Fibroblast of villous mesenchyme (primary cell): Measurements from ENCODE around the gene NAA25. TPM values are rescaled to one million over a fixed set of nuclear protein-coding genes. Genes with fewer than 3 reads are reported as not detected.
A peak's percentile ranks its signal among the peaks of the same experiment; 100 is the strongest.

ENCODE experiments used
- DNase-seq: peaks from one replicate; pipeline ENCODE4 v3.0.0-alpha.2; 2010; ENCODE audit warnings: low read depth
- H3K4me3 ChIP-seq: 2 replicates; pipeline ENCODE4 v1.5.1; 2011; ENCODE audit warnings: low read depth, mild to moderate bottlenecking, low read length
- CTCF ChIP-seq: IDR thresholded peaks from 2 replicates; pipeline ENCODE4 v1.5.1; 2012; ENCODE audit warnings: low read depth, mild to moderate bottlenecking, low read length; ENCODE audit not compliant: insufficient read depth
- total RNA-seq: library from RNA; depleted of rRNA; stranded (reverse); fragments of >200 nt; gene quantifications from 2 replicates; pipeline ENCODE4 v1.2.3, GENCODE V29; 2012

NAA25 gene
- total RNA-seq, 1 donor, result 30.7 TPM

GRCh38 chr12:111991946-111992345 lies 116.6 kb downstream of the NAA25 start:
- peak; percentile 54 for DNase-seq
- no peak overlapping the region for H3K4me3 ChIP-seq
- no peak for TF ChIP-seq CTCF

- no peak for TF ChIP-seq CTCF
- no peak for DNase-seq
Measured at GRCh38 chr12:111991535-111991934, 117.0 kb downstream of the NAA25 start.

GRCh38 chr12:111984820-111985219 lies 123.8 kb downstream of the NAA25 start:
- no peak overlapping the region for H3K4me3 ChIP-seq

More at GRCh38 chr12:111991535-111991934, 117.0 kb downstream of the NAA25 start:
- no peak overlapping the region for H3K4me3 ChIP-seq

GRCh38 chr12:111981987-111982386 lies 126.6 kb downstream of the NAA25 start:
- DNase-seq, result no peak
- TF ChIP-seq CTCF, result no peak
- no peak overlapping the region for H3K4me3 ChIP-seq

More at GRCh38 chr12:111984820-111985219, 123.8 kb downstream of the NAA25 start:
- no peak for TF ChIP-seq CTCF
- no peak for DNase-seq

- DNase-seq, result no peak
- TF ChIP-seq CTCF, result no peak
- no peak overlapping the region for H3K4me3 ChIP-seq
Measured at GRCh38 chr12:111980598-111980997, 128.0 kb downstream of the NAA25 start.

- no peak for TF ChIP-seq CTCF
- no peak for DNase-seq
- H3K4me3 ChIP-seq, result no peak overlapping the region
Measured at GRCh38 chr12:111978545-111978944, 130.0 kb downstream of the NAA25 start.

- no peak for TF ChIP-seq CTCF
- no peak overlapping the region for H3K4me3 ChIP-seq
- DNase-seq, result no peak
Measured at GRCh38 chr12:111976860-111977259, 131.7 kb downstream of the NAA25 start.
